ENCODE data around the gene SPATA33.

DNA sequence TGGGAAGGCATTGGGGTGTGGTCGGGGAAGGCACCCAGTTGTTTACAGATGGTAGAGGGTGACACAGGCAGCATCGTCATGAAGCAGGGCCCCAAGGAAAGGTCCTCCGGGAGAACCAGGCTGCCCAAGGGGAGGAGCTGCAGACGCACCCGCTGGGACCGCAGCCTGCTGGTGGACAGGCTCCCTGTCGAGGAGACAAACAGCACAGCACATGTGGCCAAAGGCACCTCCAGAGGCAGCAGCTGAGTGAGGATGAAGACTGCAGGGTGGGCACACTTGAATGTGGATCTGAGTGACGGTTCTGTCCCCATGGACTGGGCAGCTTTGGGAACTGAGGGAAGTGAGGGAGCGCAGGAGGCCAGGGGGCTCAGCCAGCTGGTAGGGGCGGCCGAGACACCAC, 12.5 kb upstream of the SPATA33 start:
- TF ChIP-seq, protein P1, sequence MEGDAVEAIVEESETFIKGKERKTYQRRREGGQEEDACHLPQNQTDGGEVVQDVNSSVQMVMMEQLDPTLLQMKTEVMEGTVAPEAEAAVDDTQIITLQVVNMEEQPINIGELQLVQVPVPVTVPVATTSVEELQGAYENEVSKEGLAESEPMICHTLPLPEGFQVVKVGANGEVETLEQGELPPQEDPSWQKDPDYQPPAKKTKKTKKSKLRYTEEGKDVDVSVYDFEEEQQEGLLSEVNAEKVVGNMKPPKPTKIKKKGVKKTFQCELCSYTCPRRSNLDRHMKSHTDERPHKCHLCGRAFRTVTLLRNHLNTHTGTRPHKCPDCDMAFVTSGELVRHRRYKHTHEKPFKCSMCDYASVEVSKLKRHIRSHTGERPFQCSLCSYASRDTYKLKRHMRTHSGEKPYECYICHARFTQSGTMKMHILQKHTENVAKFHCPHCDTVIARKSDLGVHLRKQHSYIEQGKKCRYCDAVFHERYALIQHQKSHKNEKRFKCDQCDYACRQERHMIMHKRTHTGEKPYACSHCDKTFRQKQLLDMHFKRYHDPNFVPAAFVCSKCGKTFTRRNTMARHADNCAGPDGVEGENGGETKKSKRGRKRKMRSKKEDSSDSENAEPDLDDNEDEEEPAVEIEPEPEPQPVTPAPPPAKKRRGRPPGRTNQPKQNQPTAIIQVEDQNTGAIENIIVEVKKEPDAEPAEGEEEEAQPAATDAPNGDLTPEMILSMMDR (IDR thresholded peaks at IDR 0.05), result no peak
- TF ChIP-seq POLR2AphosphoS5 (IDR thresholded peaks at IDR 0.05), result no peak
